Rectal smooth muscle tissue (tissue), 1 donor: Measurements from ENCODE around the gene TOP3A.

ENCODE experiments used
- H3K27ac ChIP-seq: one replicate; pipeline ENCODE4 v1.7.0; 2013; ENCODE audit warnings: low read depth, low read length, inconsistent platforms
- H3K27me3 ChIP-seq: one replicate; pipeline ENCODE4 v1.7.0; 2013; ENCODE audit warnings: low read length; ENCODE audit not compliant: control insufficient read depth, insufficient read depth
- H3K36me3 ChIP-seq: one replicate; pipeline ENCODE4 v1.7.0; 2013; ENCODE audit warnings: low read length; ENCODE audit not compliant: control insufficient read depth, insufficient read depth
- H3K4me1 ChIP-seq: one replicate; pipeline ENCODE4 v1.7.0; 2013; ENCODE audit warnings: low read length; ENCODE audit not compliant: control insufficient read depth, insufficient read depth
- H3K4me3 ChIP-seq: one replicate; pipeline ENCODE4 v1.7.0; 2013; ENCODE audit warnings: low read length
- H3K9ac ChIP-seq: one replicate; pipeline ENCODE4 v1.7.0; 2013; ENCODE audit warnings: low read length

Gene TOP3A

GRCh38 chr17:18285296-18285695, 29.5 kb downstream of the TOP3A start:
- Histone ChIP-seq H3K36me3 (peaks cover 41% of the 10 kb centered on the region), H3K4me3 (no peak overlapping the region), H3K4me1 (no peaks in the 10 kb centered on the region), H3K9ac (no peak overlapping the region), H3K27me3 (no peaks in the 10 kb centered on the region), H3K27ac (no peak overlapping the region)

GRCh38 chr17:18281788-18282187, 33.0 kb downstream of the TOP3A start:
- Histone ChIP-seq H3K9ac (no peak overlapping the region), H3K4me3 (no peak overlapping the region), H3K4me1 (no peaks in the 10 kb centered on the region), H3K27me3 (no peaks in the 10 kb centered on the region), H3K27ac (no peak overlapping the region), H3K36me3 (peaks cover 45% of the 10 kb centered on the region)

DNA sequence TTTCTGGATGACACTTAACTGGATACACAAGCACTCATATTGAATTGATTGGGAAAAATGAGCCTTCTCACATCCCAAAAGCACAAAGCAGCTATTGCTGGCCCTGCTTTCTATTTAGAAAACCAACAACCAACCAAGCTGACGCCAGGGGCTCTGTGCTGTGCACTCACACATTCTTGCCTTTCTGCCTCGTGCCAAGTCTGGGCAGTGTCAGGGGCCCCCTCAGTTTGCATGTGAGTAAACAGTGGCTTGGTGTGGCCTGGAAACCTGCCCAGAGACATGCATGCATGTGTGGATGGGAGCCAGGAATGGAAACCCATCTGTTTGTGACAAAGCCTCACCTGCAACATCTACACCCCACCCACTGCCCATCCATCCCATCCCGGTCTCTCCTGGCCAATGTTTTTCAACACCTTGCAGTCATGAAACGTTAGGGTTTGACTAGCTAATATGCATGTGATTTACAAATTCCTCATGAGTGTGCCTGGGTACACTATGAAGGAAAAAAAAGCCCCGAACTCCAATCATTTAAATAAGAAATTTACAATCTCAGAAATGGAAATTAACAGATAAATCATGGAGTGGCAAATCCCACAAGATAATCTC, 33.9 kb downstream of the TOP3A start:
- H3K9ac ChIP-seq = no peak overlapping the region
- H3K36me3 ChIP-seq = peaks cover 52% of the 10 kb centered on the region
- no peak overlapping the region for H3K27ac ChIP-seq
- H3K27me3 ChIP-seq = no peaks in the 10 kb centered on the region
- H3K4me3 ChIP-seq = no peak overlapping the region
- no peaks in the 10 kb centered on the region for H3K4me1 ChIP-seq

DNA sequence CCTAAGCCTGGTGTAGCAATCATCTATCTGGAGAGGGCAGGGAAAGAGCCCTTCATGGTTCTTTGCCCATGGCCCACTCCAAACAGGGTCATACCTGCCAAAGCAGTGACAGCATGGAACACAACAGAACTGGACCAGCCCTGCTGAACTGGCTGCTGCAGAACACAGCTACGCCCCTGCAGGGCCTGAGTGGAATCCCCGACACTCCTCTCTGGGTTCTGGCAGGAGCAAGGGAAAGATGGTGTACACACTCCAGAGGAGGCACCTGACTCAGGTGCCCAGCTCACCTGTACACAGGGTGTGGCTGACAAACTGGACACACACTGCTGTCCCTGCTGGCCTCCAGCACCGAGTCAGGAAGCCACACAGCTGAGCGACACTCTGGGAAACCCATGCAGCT, 34.5 kb downstream of the TOP3A start:
- Histone ChIP-seq H3K4me3 (no peak overlapping the region), H3K27me3 (no peaks in the 10 kb centered on the region), H3K9ac (no peak overlapping the region), H3K4me1 (no peaks in the 10 kb centered on the region), H3K36me3 (peaks cover 47% of the 10 kb centered on the region), H3K27ac (no peak overlapping the region)

GRCh38 chr17:18278867-18279266, 35.9 kb downstream of the TOP3A start:
- Histone ChIP-seq H3K4me1 (no peaks in the 10 kb centered on the region), H3K27me3 (no peaks in the 10 kb centered on the region), H3K27ac (no peak overlapping the region), H3K4me3 (no peak overlapping the region), H3K36me3 (peaks cover 46% of the 10 kb centered on the region), H3K9ac (no peak overlapping the region)

DNA sequence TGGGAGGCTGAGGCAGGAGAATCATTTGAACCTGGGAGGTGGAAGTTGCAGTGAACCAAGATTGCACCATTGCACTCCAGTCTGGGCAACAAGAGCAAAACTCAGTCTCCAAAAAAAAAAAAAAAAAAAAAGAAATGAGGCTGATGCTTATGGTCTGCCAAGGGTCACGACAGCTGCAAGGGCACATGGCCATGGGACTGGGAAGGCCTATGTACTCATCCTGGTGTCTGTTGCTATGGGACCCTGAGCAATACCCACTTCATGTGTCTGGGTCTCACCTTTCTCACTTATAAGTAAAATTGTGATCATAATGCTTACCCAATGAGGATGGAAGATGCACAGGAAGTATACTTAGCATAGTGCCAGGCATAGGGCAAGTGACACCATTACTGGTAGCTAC, 37.7 kb downstream of the TOP3A start:
- Histone ChIP-seq H3K36me3 (peaks cover 36% of the 10 kb centered on the region), H3K27me3 (no peaks in the 10 kb centered on the region), H3K4me1 (no peaks in the 10 kb centered on the region), H3K9ac (no peak overlapping the region), H3K27ac (no peak overlapping the region), H3K4me3 (no peak overlapping the region)

DNA sequence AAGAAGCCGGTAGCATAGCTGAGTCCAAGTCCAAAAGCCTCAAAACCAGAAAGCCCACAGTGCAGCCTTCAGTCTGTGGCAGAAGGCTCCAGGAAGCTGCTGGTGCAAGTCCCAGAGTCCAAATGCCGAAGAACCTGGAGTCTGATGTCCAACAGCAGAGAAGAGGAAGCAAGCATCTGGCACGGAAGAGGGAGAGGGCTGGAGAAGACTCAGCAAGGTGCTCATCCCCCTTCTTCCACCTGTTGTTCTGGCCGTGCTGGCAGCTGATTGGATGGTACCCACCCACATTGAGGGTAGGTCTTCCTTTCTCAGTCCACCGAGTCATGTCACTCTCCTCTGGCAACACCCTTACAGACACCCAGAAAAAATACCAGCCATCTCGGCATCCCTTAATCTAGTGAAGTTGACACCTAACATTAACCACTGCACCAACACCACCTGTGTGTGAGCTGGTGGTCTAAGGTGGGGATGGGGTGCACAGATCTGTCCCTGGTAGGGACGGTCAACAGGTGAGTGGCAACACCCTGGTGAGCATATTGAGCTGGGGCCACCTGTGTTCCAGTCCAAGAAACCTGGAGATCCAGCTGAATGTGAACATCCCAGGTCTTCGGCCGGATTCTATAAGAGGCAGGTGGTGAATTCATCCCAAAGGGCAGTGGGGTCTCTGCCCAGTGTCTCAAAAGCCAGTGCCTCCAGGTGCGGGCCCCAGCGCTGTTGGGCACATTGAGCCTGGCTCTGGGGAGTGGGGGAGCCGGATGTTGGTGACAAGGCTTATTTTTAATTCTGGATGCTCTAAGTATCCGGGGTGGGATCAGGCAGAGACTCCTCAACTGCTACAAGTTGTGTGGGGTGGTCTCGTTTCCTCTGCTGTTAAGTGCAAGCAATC, 44.5 kb downstream of the TOP3A start:
- Histone ChIP-seq H3K9ac (no peak overlapping the region), H3K27me3 (no peaks in the 10 kb centered on the region), H3K4me3 (no peak overlapping the region), H3K27ac (no peak overlapping the region), H3K36me3 (peaks cover 6% of the 10 kb centered on the region), H3K4me1 (no peaks in the 10 kb centered on the region)

GRCh38 chr17:18267927-18268711, 46.7 kb downstream of the TOP3A start:
- H3K4me3 ChIP-seq = no peak overlapping the region
- peaks cover 19% of the 10 kb centered on the region for H3K36me3 ChIP-seq
- no peaks in the 10 kb centered on the region for H3K27me3 ChIP-seq
- H3K4me1 ChIP-seq = no peaks in the 10 kb centered on the region
- no peak overlapping the region for H3K27ac ChIP-seq
- H3K9ac ChIP-seq = no peak overlapping the region

- H3K36me3 ChIP-seq = peaks cover 23% of the 10 kb centered on the region
- H3K27ac ChIP-seq = no peak overlapping the region
- H3K4me1 ChIP-seq = no peaks in the 10 kb centered on the region
- H3K4me3 ChIP-seq = no peak overlapping the region
- H3K27me3 ChIP-seq = no peaks in the 10 kb centered on the region
- no peak overlapping the region for H3K9ac ChIP-seq
Measured at GRCh38 chr17:18267366-18267765, 47.4 kb downstream of the TOP3A start.

- no peaks in the 10 kb centered on the region for H3K27me3 ChIP-seq
- peaks cover 23% of the 10 kb centered on the region for H3K36me3 ChIP-seq
- no peak overlapping the region for H3K27ac ChIP-seq
- no peak overlapping the region for H3K4me3 ChIP-seq
- no peak overlapping the region for H3K9ac ChIP-seq
- peaks cover 15% of the 10 kb centered on the region for H3K4me1 ChIP-seq
Measured at GRCh38 chr17:18263885-18264682, 50.7 kb downstream of the TOP3A start.

- H3K4me1 ChIP-seq = peaks cover 17% of the 10 kb centered on the region
- H3K36me3 ChIP-seq = peaks cover 23% of the 10 kb centered on the region
- H3K4me3 ChIP-seq = no peak overlapping the region
- H3K27ac ChIP-seq = no peak overlapping the region
- H3K9ac ChIP-seq = no peak overlapping the region
- no peaks in the 10 kb centered on the region for H3K27me3 ChIP-seq
Measured at GRCh38 chr17:18262641-18263040, 52.2 kb downstream of the TOP3A start.

GRCh38 chr17:18262111-18262510, 52.7 kb downstream of the TOP3A start:
- H3K36me3 ChIP-seq = peaks cover 23% of the 10 kb centered on the region
- peaks cover 21% of the 10 kb centered on the region for H3K4me1 ChIP-seq
- H3K9ac ChIP-seq = no peak overlapping the region
- H3K4me3 ChIP-seq = no peak overlapping the region
- H3K27ac ChIP-seq = no peak overlapping the region
- no peaks in the 10 kb centered on the region for H3K27me3 ChIP-seq
